Gastrocnemius medialis (tissue), 4 donors: Measurements from ENCODE around the gene PLA2G3.

ENCODE experiments used
- CTCF ChIP-seq, 5 experiments: fragments of 450-650 bp in 3 of 5; fragments of 200-600 bp in 2 of 5; sonication (generic) in 2 of 5; IDR thresholded peaks in 4 of 5; conservative IDR thresholded peaks in 1 of 5; 1 replicate in 4 of 5; 2 replicates in 1 of 5; pipeline ENCODE4 v1.5.1; 2016 to 2019; ENCODE audit warnings: antibody characterized with exemption in 5 of 5, mild to moderate bottlenecking in 3 of 5, moderate library complexity in 3 of 5
- POLR2A ChIP-seq, 2 donors: fragments of 450-650 bp; IDR thresholded peaks; one replicate each; pipeline ENCODE4 v1.6.1; 2017; ENCODE audit warnings: antibody characterized with exemption in 2 of 2, mild to moderate bottlenecking in 2 of 2, moderate library complexity in 2 of 2

- no peak for TF ChIP-seq CTCF (IDR thresholded peaks at IDR 0.05 in 4 of 5, conservative IDR thresholded peaks at IDR 0.05 in 1 of 5)
- TF ChIP-seq POLR2A (IDR thresholded peaks at IDR 0.05): peak; percentile 29 to 47
Measured at GRCh38 chr22:31119026-31119717, 21.1 kb downstream of the PLA2G3 start.
